GM21528 (cell line): ENCODE results near the gene INO80.

Experiments
- ATAC-seq: cut with Tn5 transposase; IDR thresholded peaks from one replicate; pipeline ENCODE4 v1.9.1; 2021; ENCODE audit warnings: mild to moderate bottlenecking, moderate library complexity; ENCODE audit not compliant: unreplicated experiment, low FRiP score

Gene INO80

GRCh38 chr15:41011055-41011815, 104.8 kb downstream of the INO80 start:
- no peak for ATAC-seq

DNA sequence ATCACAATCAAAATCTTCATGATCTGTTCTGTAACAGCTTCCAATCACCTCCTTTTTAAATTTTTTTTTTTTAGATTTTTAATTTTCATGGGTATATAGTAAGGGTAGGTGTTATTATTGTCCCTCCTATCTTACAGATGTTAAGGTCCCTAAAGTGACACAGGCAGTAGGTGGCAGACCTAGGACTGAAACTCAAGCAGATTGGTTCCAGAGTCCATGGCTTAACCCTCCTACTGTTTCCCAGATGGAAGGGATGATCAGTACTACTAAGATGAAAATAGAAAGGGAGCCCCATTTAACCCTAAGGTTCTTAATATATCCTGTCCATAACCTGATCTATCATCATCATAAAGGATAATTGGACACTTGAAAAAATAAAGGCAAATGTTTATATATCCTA, 105.7 kb downstream of the INO80 start:
- no peak for ATAC-seq

DNA sequence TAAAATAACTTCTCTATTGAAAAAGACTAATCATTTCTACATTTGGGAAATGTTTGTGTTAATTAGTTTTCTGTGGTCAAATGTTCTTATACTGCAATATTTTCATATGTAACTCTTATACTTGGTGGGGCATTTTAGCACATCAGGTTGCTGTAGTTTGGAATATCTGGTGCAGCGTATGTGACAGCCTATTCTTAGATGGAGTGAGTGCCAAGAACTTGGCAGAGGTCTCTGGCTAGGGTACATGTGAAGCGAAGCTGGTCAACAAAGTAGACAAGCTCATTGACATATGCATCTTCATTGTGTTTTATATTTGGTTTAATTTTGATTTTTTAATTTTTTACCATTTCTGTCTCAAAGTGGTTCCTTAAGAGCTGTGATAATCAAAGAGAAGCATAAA, 109.6 kb downstream of the INO80 start:
- ATAC-seq, result no peak

DNA sequence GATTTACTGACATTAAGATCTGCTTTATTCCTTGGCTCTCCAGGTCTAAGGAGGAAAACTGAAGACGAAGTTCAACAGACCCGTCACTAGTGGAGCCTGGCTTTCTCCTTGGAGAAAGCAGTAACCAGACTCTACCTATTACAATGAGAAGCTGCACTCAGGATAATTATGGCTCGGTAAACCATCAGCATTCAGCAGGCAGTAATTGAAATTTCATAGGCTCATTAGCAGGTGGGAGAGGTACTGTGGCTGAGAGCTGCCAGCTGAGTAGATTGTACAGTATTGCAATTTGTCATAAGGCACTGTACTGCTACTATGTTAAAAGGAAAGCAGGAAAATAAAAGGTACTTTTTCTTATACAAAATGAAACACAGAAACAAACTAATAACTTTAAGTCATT, 111.6 kb downstream of the INO80 start:
- no peak for ATAC-seq

DNA sequence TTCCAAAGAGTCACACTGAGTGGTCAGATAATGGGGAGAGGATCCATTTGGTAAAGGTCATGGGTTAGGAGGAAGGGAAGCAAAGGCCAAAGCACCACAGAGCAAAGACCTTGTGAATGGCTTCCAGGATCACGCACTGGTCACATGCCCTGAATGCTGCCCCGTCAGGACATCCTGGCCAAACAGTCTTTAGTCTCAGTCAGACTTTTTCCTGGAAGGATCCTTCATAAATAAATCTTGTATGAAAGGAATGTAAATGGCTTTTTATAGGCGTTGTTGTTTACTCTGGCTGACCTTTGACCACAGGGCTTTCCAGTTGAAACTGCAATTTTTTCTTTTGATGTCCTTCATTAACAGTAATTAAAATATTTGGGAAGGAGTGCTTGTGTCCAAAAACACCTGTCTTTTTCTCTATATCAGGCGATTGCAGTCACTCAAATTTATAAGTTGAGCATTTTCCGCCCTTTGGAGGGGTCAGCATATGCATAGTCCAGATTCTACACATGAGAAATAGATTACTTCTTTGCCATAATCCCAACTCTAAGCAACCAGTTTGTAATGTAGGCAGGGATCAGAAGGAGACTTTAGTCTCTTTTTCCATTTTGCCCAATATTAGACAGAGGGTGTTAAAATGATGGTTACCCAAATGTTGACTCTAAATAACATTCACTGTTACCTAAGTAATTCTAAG, 114.4 kb downstream of the INO80 start:
- no peak for ATAC-seq

DNA sequence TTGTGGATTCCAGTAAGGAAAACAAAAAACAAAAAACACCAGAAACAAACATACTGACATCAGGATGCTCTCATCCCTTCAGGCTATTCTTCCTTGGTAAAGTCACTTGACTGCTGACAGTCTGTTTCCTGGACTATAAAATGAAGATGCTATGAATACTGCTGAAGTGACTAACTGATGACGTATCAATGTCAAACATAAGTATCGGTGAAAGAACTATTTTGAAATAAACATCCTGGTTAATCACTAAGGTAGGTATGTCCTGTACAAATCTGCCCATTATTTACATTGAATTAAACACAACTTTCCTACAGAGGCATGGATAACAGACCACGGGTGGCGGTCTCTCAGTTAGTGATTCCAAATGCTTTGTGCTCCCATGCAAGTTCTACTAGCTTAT, 116.9 kb downstream of the INO80 start:
- no peak for ATAC-seq

DNA sequence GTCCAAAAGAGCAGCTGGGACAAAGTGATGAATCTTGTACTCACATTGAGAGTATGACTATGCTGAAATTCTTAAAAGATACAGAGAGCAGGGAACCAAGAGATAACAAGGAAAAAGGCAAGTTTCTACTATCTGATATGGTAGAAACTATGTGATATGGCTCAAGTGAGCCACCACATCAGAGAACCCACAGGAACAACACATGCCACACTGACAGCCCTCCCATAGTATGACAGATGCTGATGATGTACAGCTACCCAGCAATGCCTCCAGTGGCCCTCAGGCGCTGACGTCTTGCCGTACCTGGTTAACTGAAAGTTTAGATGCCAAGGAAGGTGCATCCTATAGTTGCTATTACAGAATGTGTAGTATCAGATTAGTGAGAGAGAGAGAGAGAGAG, 120.4 kb downstream of the INO80 start:
- no peak for ATAC-seq

DNA sequence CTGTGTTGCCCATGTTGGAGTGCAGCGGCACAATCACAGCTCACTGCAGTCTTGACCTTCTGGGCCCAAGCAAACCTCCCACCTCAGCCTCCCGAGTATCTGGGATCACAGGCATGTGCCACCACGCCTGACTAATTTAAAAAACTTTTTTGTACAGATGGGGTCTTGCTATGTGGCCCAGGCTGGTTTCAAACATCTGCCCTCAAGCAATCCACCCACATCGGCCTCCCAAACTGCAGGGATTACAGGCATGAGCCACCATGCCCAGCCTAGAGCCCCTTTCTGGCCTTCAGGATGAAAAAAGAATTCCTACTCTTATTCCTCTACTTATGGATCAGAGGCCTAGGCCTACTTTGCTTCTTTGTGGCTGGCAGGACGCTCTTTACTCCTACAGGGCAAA, 123.3 kb downstream of the INO80 start:
- no peak for ATAC-seq

DNA sequence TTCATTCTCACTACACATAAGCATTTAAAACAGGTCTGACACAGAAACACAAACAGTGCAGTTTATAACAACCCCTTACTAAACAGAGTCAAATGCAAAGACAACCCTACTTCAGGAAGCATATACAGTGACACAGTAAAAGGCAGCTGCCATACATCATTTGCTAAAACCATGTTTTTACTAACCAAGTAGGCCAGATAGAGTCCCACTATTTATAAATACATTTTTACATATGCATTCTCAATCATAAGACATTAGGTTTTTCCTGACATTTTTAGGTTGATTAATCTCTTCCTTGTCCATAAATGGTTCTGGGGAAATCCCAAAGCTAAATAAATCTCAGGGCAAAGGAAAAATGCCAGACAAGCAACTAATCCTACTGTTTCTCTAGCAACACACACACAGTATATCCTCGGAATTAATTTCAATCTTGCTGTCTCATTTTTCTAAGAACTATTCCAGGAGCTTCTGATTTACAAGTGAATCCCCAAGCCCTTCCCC, 123.8 kb downstream of the INO80 start:
- no peak for ATAC-seq

DNA sequence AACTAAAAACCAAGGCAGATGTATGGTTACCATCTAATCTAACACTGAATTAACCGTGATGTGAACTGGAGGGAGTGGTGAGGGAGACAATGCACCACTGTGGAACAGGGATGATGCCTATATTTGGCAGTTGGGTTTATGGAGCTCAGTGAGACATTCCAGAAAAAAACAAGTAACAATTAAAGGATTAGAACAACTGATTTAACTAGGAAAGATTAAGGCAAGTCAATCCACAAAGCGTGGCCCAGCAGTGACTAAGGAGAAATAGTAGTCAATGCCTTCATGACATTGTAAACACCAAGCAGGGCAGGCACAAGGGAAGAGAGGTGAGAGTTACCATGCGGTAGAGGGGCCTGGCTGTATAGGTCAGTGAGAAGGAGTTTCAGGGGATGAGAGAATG, 124.7 kb downstream of the INO80 start:
- ATAC-seq, result no peak

- ATAC-seq, result no peak
Measured at GRCh38 chr15:40990789-40991188, 125.3 kb downstream of the INO80 start.

- no peak for ATAC-seq
Measured at GRCh38 chr15:40990080-40990479, 126.0 kb downstream of the INO80 start.

- ATAC-seq, result no peak
Measured at GRCh38 chr15:40988156-40988555, 127.9 kb downstream of the INO80 start.

- ATAC-seq, result no peak
Measured at GRCh38 chr15:40986820-40987219, 129.3 kb downstream of the INO80 start.

GRCh38 chr15:40985541-40986330, 130.3 kb downstream of the INO80 start:
- ATAC-seq, result no peak

GRCh38 chr15:40984964-40985363, 131.1 kb downstream of the INO80 start:
- ATAC-seq, result no peak

GRCh38 chr15:40984406-40984805, 131.7 kb downstream of the INO80 start:
- ATAC-seq, result no peak

- ATAC-seq, result no peak
Measured at GRCh38 chr15:40982855-40983254, 133.2 kb downstream of the INO80 start.

DNA sequence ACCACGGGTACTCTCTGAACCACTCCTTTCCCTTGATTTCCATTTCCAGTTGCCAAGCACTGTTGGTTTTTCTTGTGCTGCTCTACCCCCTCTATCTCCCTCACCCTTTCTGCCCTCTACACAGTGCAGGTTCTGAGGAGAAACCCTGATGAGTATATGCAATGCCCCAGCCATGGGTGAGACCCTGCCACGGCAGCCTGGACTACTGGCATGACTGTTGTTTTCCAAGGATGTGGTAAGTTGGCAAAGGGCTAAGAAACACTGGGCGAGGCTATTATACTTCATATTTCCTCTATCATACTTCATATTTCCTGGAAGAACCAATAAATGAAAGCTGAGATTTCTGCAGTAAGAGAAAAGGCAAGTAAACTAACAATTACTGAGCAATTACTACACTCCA, 134.9 kb downstream of the INO80 start:
- ATAC-seq, result no peak

- no peak for ATAC-seq
Measured at GRCh38 chr15:40978562-40978961, 137.5 kb downstream of the INO80 start.

GRCh38 chr15:40978141-40978540, 137.9 kb downstream of the INO80 start:
- no peak for ATAC-seq
